Smooth muscle cell (in vitro differentiated cells): Measurements from ENCODE around the gene MAMDC4. TPM values are rescaled to one million over a fixed set of nuclear protein-coding genes. Genes with fewer than 3 reads are reported as not detected.

Source experiments
- DNase-seq: peaks from one replicate; lab custom pipeline; 2025; ENCODE audit not compliant: unreplicated experiment; lab: John Stamatoyannopoulos, UW
- H2AFZ ChIP-seq: fragments of 200-600 bp; sonication (generic); 2 replicates; pipeline ENCODE4 v1.6.0; 2016; ENCODE audit warnings: antibody characterized with exemption, low read depth, mild to moderate bottlenecking
- H3F3A ChIP-seq: fragments of 200-600 bp; sonication (generic); 2 replicates; pipeline ENCODE4 v1.6.0; 2017; ENCODE audit warnings: antibody characterized with exemption, low read depth
- H3K27ac ChIP-seq: fragments of 200-600 bp; sonication (generic); 2 replicates; pipeline ENCODE4 v1.5.1; 2016; ENCODE audit warnings: low read depth, mild to moderate bottlenecking
- H3K27me3 ChIP-seq: fragments of 200-600 bp; sonication (generic); 2 replicates; pipeline ENCODE4 v1.6.1; 2016; ENCODE audit warnings: low read depth, mild to moderate bottlenecking
- H3K36me3 ChIP-seq: fragments of 200-600 bp; sonication (generic); 2 replicates; pipeline ENCODE4 v1.5.1; 2016; ENCODE audit warnings: low read depth
- H3K4me1 ChIP-seq: fragments of 200-600 bp; sonication (generic); 2 replicates; pipeline ENCODE4 v1.5.1; 2016; ENCODE audit warnings: low read depth
- H3K4me2 ChIP-seq: fragments of 200-600 bp; sonication (generic); 2 replicates; pipeline ENCODE4 v1.6.0; 2016; ENCODE audit warnings: mild to moderate bottlenecking
- H3K4me3 ChIP-seq: fragments of 200-600 bp; sonication (generic); 2 replicates; pipeline ENCODE4 v1.5.1; 2016; ENCODE audit warnings: mild to moderate bottlenecking
- H3K79me2 ChIP-seq: fragments of 200-600 bp; sonication (generic); 2 replicates; pipeline ENCODE4 v1.6.0; 2016; ENCODE audit warnings: low read depth, mild to moderate bottlenecking
- H3K9ac ChIP-seq: fragments of 200-600 bp; sonication (generic); 2 replicates; pipeline ENCODE4 v1.6.0; 2016; ENCODE audit warnings: low read depth
- H3K9me3 ChIP-seq: fragments of 200-600 bp; sonication (generic); replicated peaks from 2 replicates; pipeline ENCODE4 v1.5.1; 2016; ENCODE audit warnings: low read depth
- H4K20me1 ChIP-seq: fragments of 200-600 bp; sonication (generic); 2 replicates; pipeline ENCODE4 v1.6.0; 2016; ENCODE audit warnings: low read depth
- WGBS: methylation state at CpG from one replicate; pipeline ENCODE4 v1.1.7; 2016; ENCODE audit warnings: low lambda C conversion rate; 5-methylcytosine and 5-hydroxymethylcytosine counted together
- polyA plus RNA-seq: library from polyadenylated mRNA; unstranded; fragments of >200 nt; fragmentation: Nextera tagmentation; extraction: Ambion mirVana; gene quantifications from 2 replicates; pipeline ENCODE4 v1.2.1, GENCODE V29; 2016
- total RNA-seq: library from RNA; depleted of rRNA; stranded (reverse); fragments of >200 nt; gene quantifications from 2 replicates; pipeline ENCODE4 v1.2.3, GENCODE V29; 2014
- TF ChIP-seq, protein P1 (sequence below): fragments of 200-600 bp; sonication (generic); IDR thresholded peaks from 2 replicates; pipeline ENCODE4 v1.5.1; 2017; ENCODE audit warnings: borderline replicate concordance, mild to moderate bottlenecking, antibody characterized with exemption; ENCODE audit not compliant: insufficient read depth, poor library complexity, severe bottlenecking

Gene MAMDC4
- total and polyA plus RNA-seq, 2 experiments from 2014 or later = 3.8 to 7.5 TPM

- H3K4me2 ChIP-seq = no peak overlapping the region
- H3K27me3 ChIP-seq = no peaks in the 10 kb centered on the region
- peaks cover 31% of the 10 kb centered on the region for H4K20me1 ChIP-seq
- TF ChIP-seq, protein P1, sequence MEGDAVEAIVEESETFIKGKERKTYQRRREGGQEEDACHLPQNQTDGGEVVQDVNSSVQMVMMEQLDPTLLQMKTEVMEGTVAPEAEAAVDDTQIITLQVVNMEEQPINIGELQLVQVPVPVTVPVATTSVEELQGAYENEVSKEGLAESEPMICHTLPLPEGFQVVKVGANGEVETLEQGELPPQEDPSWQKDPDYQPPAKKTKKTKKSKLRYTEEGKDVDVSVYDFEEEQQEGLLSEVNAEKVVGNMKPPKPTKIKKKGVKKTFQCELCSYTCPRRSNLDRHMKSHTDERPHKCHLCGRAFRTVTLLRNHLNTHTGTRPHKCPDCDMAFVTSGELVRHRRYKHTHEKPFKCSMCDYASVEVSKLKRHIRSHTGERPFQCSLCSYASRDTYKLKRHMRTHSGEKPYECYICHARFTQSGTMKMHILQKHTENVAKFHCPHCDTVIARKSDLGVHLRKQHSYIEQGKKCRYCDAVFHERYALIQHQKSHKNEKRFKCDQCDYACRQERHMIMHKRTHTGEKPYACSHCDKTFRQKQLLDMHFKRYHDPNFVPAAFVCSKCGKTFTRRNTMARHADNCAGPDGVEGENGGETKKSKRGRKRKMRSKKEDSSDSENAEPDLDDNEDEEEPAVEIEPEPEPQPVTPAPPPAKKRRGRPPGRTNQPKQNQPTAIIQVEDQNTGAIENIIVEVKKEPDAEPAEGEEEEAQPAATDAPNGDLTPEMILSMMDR = no peak
- peaks cover 35% of the 10 kb centered on the region for H3K79me2 ChIP-seq
- H3K4me3 ChIP-seq = no peak overlapping the region
- DNase-seq = no peak
- no peaks in the 10 kb centered on the region for H3K9me3 ChIP-seq
- H3K36me3 ChIP-seq = no peaks in the 10 kb centered on the region
- H2AFZ ChIP-seq = no peak overlapping the region
- H3K9ac ChIP-seq = no peak overlapping the region
- 98% methylated on average over 29 of the region's 31 CpGs for WGBS
- H3K27ac ChIP-seq = no peak overlapping the region
- peaks cover 6% of the 10 kb centered on the region for H3F3A ChIP-seq
- no peaks in the 10 kb centered on the region for H3K4me1 ChIP-seq
These were observed 10.9 kb downstream of the MAMDC4 start for GRCh38 chr9:136862849-136863622.

DNA sequence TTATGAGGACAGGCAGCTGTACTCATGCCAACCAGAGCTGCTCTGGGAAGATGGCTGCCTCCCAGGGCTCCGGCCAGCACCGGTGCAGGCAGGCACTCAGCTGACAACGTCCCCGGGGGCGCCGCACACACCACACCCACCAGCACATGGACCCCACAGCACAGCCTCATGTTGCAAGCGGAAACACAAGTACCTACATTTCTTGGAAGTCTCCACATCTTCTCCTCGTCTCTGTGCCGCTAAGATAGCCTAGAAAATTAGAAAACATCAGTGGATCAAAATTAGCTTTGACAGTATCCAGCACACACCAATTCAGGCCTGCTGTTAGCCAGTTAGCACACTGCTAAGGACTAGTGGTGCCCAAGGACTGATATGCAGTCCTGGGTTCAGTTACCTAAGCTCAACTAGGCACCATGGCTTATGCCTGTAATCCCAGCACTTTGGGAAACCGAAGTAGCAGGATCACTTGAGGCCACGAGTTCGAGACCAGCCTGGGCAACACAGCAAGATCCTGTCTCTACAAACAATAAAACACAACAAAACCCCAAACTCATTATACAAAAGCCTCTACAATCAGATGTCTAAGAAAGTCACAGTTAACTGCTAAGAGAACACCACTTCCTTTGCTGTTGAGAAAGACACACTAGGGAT lies 11.6 kb downstream of the MAMDC4 start:
- Histone ChIP-seq H3K27me3 (no peaks in the 10 kb centered on the region), H3K9me3 (no peaks in the 10 kb centered on the region), H3F3A (peaks cover 11% of the 10 kb centered on the region), H3K79me2 (peaks cover 35% of the 10 kb centered on the region), H3K27ac (no peak overlapping the region), H3K4me3 (no peak overlapping the region), H4K20me1 (peaks cover 31% of the 10 kb centered on the region), H2AFZ (no peak overlapping the region), H3K36me3 (no peaks in the 10 kb centered on the region), H3K4me2 (no peak overlapping the region), H3K9ac (no peak overlapping the region), H3K4me1 (no peaks in the 10 kb centered on the region)
- 98% methylated on average over 12 of the region's 12 CpGs for whole genome bisulfite sequencing
- DNase-seq = no peak
- TF ChIP-seq, protein P1 = no peak

DNA sequence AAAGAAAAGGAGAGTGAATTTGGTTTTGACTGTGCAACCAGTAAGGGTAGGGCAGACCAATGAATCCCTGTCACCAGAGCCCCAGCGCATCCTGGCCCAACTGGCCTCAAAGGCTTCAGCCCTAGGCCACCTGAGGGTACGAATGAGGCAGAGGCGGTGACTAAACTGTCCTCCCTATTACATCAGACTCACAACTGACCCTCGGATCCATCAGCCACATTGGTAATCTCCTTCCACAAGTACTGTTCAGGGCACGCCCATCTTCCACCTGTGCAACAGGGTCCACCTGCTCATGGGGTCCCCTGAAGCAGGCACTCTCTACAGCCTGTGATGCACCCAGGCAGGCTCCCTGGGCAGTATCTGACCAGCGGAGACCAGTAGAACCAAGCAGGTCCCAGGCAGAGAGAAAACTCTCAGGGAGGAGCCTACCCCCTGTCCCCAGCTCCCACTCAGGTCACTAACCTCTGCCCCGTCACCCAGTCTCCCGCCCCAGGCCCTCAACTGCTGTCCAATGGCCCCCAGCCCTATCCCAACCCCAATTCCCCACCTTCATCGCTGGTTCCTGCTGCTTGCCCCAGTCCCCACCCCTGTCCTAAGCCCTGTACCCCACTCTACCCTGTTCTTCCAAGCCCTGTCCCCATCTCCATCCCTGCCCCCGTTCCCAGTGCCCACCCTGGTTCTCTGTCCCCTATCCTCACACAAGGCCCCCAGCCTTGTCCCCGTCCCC lies 13.1 kb downstream of the MAMDC4 start:
- H2AFZ ChIP-seq = no peak overlapping the region
- no peak for DNase-seq
- H3K9me3 ChIP-seq = no peaks in the 10 kb centered on the region
- peak overlapping the region; percentile 94 for H3K4me2 ChIP-seq
- peak overlapping the region; percentile 95 for H3K9ac ChIP-seq
- H3K79me2 ChIP-seq = peaks cover 35% of the 10 kb centered on the region
- H3K36me3 ChIP-seq = no peaks in the 10 kb centered on the region
- H3K27me3 ChIP-seq = no peaks in the 10 kb centered on the region
- H3K4me3 ChIP-seq = peak overlapping the region; percentile 99
- peaks cover 22% of the 10 kb centered on the region for H4K20me1 ChIP-seq
- TF ChIP-seq, protein P1 = no peak
- WGBS = 90% methylated on average over 7 of the region's 11 CpGs
- H3K4me1 ChIP-seq = no peaks in the 10 kb centered on the region
- peak overlapping the region; percentile 1 for H3K27ac ChIP-seq
- peaks cover 11% of the 10 kb centered on the region for H3F3A ChIP-seq
